ENCODE results near the gene DGKI.

The DGKI gene

DNA sequence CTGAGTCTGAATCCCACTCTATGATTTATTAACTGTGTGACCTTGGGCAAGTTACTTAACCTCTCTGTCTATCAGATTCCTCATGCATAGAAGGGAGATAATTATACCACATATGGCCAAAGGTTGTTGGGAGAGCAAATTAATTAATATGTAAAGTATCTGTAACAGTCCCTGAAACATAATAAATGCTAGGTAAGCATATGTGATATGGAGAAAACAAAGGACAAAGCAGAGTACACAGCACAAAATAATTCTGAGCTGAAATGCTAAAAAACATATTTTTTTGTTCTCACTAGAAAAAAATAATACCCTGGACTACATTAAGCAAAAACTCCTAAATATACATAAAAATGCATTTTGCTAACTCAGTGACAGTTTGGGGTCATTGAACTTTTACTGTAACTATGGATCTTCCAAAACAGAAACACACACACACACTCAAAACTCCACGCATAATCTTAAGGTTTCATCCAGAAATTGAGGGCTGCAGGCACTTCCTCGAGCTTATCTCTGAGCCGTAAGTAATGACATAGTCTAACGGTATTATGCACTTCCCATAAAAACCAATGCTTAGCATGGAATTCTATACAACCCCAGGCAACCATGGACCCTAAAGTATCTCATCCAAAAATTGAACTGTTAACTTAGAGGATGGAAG, 301.6 kb downstream of the DGKI start:
- no peaks in the 10 kb centered on the region for H3K27me3 Mint-ChIP-seq
- H3K4me3 Mint-ChIP-seq: no peak overlapping the region
- H3K27ac Mint-ChIP-seq: no peak overlapping the region
- no peaks in the 10 kb centered on the region for H3K4me1 Mint-ChIP-seq
- DNase-seq (no peak), ATAC-seq (no peak)
- H3K9me3 Mint-ChIP-seq: no peaks in the 10 kb centered on the region

DNA sequence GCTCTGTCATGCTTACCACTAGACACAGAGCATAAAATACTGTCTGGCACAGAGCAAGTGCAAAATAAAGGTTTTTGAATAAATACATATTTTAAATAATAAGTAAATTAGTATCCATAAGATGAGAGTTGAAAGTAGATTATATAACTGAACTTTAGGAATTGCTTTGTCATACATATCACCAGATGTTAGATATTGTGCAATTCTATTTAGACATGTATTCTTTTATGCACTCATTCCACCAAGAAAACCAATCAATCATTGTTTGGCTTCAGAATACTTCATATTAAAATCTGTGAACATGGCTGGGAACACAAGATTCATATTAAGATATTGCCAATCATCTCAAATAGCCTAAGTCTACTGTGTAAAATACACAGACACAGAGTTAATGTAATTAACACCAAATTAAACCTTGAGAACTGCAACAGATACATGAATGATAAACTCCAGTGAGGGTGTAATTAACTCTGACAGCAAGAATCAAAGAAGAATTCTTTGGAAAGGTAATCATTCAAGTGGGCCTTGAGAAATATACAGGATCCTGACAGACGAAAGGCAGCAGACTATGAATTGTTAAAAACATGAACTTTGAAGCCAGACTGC, 302.2 kb downstream of the DGKI start:
- DNase-seq: no peak
- Mint-ChIP-seq H3K9me3 (peaks cover 0 to 2% of the 10 kb centered on the region in 2 donors), H3K4me1 (no peaks in the 10 kb centered on the region), H3K4me3 (no peak overlapping the region), H3K27me3 (no peaks in the 10 kb centered on the region), H3K27ac (no peak overlapping the region)
- ATAC-seq: no peak

- no peak for ATAC-seq
- peaks cover 0 to 7% of the 10 kb centered on the region in 2 donors for H3K9me3 Mint-ChIP-seq
- no peak overlapping the region for H3K4me3 Mint-ChIP-seq
- H3K27ac Mint-ChIP-seq: no peak overlapping the region
- DNase-seq: no peak
- H3K4me1 Mint-ChIP-seq: no peaks in the 10 kb centered on the region
- no peaks in the 10 kb centered on the region for H3K27me3 Mint-ChIP-seq
Observed at GRCh38 chr7:137539111-137539715, 307.6 kb downstream of the DGKI start.

- no peaks in the 10 kb centered on the region for H3K4me1 Mint-ChIP-seq
- DNase-seq: no peak
- no peaks in the 10 kb centered on the region for H3K27me3 Mint-ChIP-seq
- H3K9me3 Mint-ChIP-seq: peaks cover 0 to 7% of the 10 kb centered on the region in 2 donors
- no peak for ATAC-seq
- H3K4me3 Mint-ChIP-seq: no peak overlapping the region
- H3K27ac Mint-ChIP-seq: no peak overlapping the region
Observed at GRCh38 chr7:137538361-137538762, 308.4 kb downstream of the DGKI start.

DNA sequence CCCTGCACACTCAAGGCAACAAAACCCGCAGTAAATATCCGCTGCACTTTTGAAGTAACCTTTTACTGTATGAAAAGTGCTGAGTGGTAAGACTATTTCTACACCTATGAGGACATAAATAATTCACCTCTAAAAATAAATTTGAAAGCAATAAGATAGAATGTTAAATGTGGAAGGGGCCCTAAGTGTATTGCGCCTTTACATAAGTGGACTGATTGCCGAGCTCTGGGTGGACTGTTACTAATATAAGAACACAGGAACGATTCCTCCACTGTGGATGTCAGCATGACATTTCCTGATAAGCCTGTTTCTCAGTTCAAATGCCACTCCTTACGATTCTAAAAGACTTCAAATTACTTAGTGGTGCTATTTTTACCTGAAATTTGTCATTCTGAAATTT, 311.2 kb downstream of the DGKI start:
- no peaks in the 10 kb centered on the region for H3K4me1 Mint-ChIP-seq
- H3K27me3 Mint-ChIP-seq: no peaks in the 10 kb centered on the region
- DNase-seq (no peak), ATAC-seq (no peak)
- H3K4me3 Mint-ChIP-seq: no peak overlapping the region
- no peak overlapping the region for H3K27ac Mint-ChIP-seq
- H3K9me3 Mint-ChIP-seq: peaks cover 0 to 7% of the 10 kb centered on the region in 2 donors

GRCh38 chr7:137531671-137532070, 315.1 kb downstream of the DGKI start:
- ATAC-seq: no peak
- Mint-ChIP-seq H3K27me3 (no peaks in the 10 kb centered on the region), H3K27ac (no peak overlapping the region), H3K4me1 (no peaks in the 10 kb centered on the region), H3K9me3 (no peaks in the 10 kb centered on the region), H3K4me3 (no peak overlapping the region)
- DNase-seq: no peak

- no peaks in the 10 kb centered on the region for H3K4me1 Mint-ChIP-seq
- H3K4me3 Mint-ChIP-seq: no peak overlapping the region
- ATAC-seq: no peak
- no peaks in the 10 kb centered on the region for H3K27me3 Mint-ChIP-seq
- H3K27ac Mint-ChIP-seq: no peak overlapping the region
- DNase-seq: no peak
- no peaks in the 10 kb centered on the region for H3K9me3 Mint-ChIP-seq
Observed at GRCh38 chr7:137527634-137528033, 319.1 kb downstream of the DGKI start.

DNA sequence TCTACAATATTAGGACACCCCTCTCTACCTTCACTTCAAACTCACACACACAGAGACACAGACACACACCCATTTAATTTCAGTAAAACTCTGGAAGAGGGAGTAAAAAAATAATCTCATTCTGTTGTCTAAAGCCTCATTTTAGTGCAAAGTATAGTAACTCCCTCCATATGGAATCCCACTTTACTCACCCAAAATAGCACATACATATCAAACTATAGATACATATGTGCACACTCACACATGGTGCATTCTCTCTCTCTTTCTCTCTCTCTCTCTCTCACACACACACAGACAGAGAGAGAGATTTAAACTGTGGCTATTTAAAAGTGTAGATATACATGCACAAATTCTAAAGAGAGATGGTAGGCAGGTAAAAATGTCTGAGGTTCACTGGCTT, 323.6 kb downstream of the DGKI start:
- DNase-seq (no peak), ATAC-seq (no peak)
- Mint-ChIP-seq H3K27ac (no peak overlapping the region), H3K9me3 (no peaks in the 10 kb centered on the region), H3K4me3 (no peak overlapping the region), H3K4me1 (no peaks in the 10 kb centered on the region), H3K27me3 (no peaks in the 10 kb centered on the region)

GRCh38 chr7:137521451-137521850, 325.3 kb downstream of the DGKI start:
- no peaks in the 10 kb centered on the region for H3K4me1 Mint-ChIP-seq
- DNase-seq: no peak
- no peaks in the 10 kb centered on the region for H3K9me3 Mint-ChIP-seq
- no peak for ATAC-seq
- H3K27ac Mint-ChIP-seq: no peak overlapping the region
- no peak overlapping the region for H3K4me3 Mint-ChIP-seq
- H3K27me3 Mint-ChIP-seq: no peaks in the 10 kb centered on the region

GRCh38 chr7:137519947-137520346, 326.8 kb downstream of the DGKI start:
- no peak for ATAC-seq
- no peak overlapping the region for H3K27ac Mint-ChIP-seq
- peaks cover 0 to 1% of the 10 kb centered on the region in 2 donors for H3K9me3 Mint-ChIP-seq
- H3K4me1 Mint-ChIP-seq: no peaks in the 10 kb centered on the region
- no peaks in the 10 kb centered on the region for H3K27me3 Mint-ChIP-seq
- DNase-seq: no peak
- no peak overlapping the region for H3K4me3 Mint-ChIP-seq

GRCh38 chr7:137519181-137519691, 327.5 kb downstream of the DGKI start:
- Mint-ChIP-seq H3K9me3 (peaks cover 7% of the 10 kb centered on the region in 2 donors), H3K27me3 (no peaks in the 10 kb centered on the region), H3K4me3 (no peak overlapping the region), H3K4me1 (no peaks in the 10 kb centered on the region), H3K27ac (no peak overlapping the region)
- ATAC-seq: no peak
- no peak for DNase-seq

DNA sequence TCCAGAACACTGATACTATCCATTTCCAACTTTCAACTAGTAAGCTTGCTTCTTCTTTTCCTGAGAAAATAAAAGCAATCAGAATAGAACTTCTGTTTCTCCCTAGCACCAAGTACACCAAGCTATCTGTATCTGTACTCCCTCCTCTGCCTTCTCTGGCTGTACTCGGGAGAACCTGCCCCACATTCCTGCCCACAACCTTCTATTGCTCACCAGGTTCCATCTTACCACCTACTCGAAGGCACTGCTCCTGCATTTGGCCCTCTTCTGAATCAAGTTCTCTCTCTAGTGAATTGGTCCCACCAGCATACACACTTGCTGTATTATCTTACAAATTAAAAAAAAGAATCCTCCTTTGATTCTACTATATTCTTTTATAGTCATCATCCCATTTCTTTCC, 333.7 kb downstream of the DGKI start:
- no peak overlapping the region for H3K27ac Mint-ChIP-seq
- H3K9me3 Mint-ChIP-seq: peaks cover 10 to 13% of the 10 kb centered on the region in 2 donors
- ATAC-seq: no peak
- no peaks in the 10 kb centered on the region for H3K27me3 Mint-ChIP-seq
- DNase-seq: no peak
- H3K4me1 Mint-ChIP-seq: no peaks in the 10 kb centered on the region
- no peak overlapping the region for H3K4me3 Mint-ChIP-seq

DNA sequence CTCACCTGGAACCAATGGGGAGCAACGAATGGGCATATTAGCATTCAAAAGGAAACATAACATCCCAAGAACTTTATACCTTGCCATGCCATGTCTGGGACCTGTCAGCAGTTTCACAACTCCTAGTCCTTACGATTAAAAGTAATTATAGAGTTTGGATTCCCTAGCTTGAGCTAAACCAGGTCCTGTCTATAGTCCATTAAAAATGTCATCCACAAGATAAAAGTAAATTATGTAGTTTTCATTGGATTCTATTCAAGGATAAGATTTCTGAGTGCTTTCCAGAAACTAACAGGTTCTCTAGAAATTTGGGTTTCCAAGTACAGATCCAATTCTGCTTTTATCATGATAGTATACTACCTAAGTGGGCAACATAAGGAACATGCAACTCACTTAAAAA, 339.7 kb downstream of the DGKI start:
- DNase-seq: no peak
- H3K9me3 Mint-ChIP-seq: peaks cover 0 to 5% of the 10 kb centered on the region in 2 donors
- H3K27ac Mint-ChIP-seq: no peak overlapping the region
- no peak overlapping the region for H3K4me3 Mint-ChIP-seq
- H3K27me3 Mint-ChIP-seq: no peaks in the 10 kb centered on the region
- no peaks in the 10 kb centered on the region for H3K4me1 Mint-ChIP-seq
- ATAC-seq: no peak

GRCh38 chr7:137506031-137506430, 340.7 kb downstream of the DGKI start:
- Mint-ChIP-seq H3K4me3 (no peak overlapping the region), H3K27ac (no peak overlapping the region), H3K9me3 (peaks cover 0 to 8% of the 10 kb centered on the region in 2 donors), H3K4me1 (no peaks in the 10 kb centered on the region), H3K27me3 (no peaks in the 10 kb centered on the region)
- DNase-seq: no peak
- ATAC-seq: no peak

DNA sequence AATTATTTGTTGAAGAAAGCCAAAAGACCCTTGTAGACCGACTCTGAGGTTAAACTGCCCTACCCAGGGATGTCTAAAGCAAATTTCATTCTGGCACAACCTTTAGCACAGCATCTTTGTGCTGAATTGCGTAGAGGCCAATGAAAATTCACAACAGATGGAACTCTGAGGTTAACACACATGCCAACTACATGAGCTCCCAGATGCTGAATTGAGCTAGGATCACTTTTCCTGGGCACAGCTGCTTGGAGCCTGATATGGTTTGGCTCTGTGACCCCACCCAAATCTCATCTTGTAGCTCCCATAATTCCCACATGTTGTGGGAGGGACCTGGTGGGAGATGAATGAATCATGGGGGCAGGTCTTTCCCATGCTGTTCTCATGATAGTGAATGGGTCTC, 345.2 kb downstream of the DGKI start:
- H3K4me3 Mint-ChIP-seq: no peak overlapping the region
- H3K4me1 Mint-ChIP-seq: no peaks in the 10 kb centered on the region
- H3K27me3 Mint-ChIP-seq: no peaks in the 10 kb centered on the region
- no peak overlapping the region for H3K27ac Mint-ChIP-seq
- ATAC-seq (no peak), DNase-seq (no peak)
- peaks cover 0 to 4% of the 10 kb centered on the region in 2 donors for H3K9me3 Mint-ChIP-seq

- Mint-ChIP-seq H3K27ac (no peak overlapping the region), H3K9me3 (peaks cover 10 to 25% of the 10 kb centered on the region in 2 donors), H3K4me1 (no peaks in the 10 kb centered on the region), H3K27me3 (no peaks in the 10 kb centered on the region), H3K4me3 (no peak overlapping the region)
- ATAC-seq (no peak), DNase-seq (no peak)
Observed at GRCh38 chr7:137492889-137493288, 353.9 kb downstream of the DGKI start.

All from stimulated activated naive CD8-positive, alpha-beta T cell treated with anti-CD3 and anti-CD28 coated beads, Interleukin-15, amount 100 ng/mL, for 72 hours (primary cell).